Hematopoietic multipotent progenitor cell (in vitro differentiated cells): Measurements from ENCODE around the gene CAMSAP2. TPM values are rescaled to one million over a fixed set of nuclear protein-coding genes. Genes with fewer than 3 reads are reported as not detected.
"Not testable (repeated sequence)": the region's sequence is repeated elsewhere in the genome, so short reads cannot be mapped to it uniquely, and the experiment has no call there.

Experiments used
- DNase-seq, 3 donors: peaks; one replicate each; pipeline ENCODE4 v3.0.0-alpha.2; 2011 to 2015; ENCODE audit warnings: low read depth in 2 of 3, low spot score in 2 of 3
- total RNA-seq: library from RNA; depleted of rRNA; stranded (reverse); fragments of >200 nt; gene quantifications from one replicate; pipeline ENCODE4 v1.2.3, GENCODE V29; 2012

Gene CAMSAP2
- total RNA-seq, 1 donor, result under 0.01 TPM

DNA sequence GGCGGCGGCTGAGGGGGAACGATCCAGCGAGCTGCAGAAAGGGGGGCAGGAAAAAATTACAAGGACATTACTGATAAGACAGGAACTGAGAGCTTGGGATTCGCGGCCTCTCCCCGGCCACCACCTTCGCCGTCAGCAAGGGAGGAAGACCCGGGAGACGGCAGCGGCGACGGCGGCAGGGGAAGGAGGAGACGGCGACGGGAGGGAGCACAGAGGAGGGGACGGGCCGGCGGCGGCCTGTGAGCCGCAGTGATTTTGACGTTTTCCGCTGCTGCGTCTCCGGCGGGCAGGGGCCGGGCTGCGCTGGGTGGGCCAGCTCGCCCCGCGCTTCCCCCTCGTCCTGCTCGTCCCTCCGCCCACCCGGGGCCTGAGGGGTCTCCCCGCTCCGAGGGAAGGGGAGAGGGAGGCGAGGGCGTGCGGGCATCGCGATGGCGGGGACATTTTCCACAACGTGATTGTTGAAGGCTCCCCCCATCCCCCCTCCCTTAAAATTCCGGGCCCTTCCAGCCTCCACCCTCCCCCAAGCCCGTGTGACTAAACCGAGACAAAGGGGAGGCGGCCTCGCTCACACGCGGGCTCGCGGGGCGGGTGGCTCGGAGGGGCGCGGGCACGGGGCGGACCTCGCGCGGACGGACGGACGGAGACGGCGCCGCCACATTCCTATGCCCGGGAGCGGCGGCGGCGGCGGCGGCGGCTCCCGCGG, 407 bp downstream of the CAMSAP2 start:
- peak; percentile 19 to 59 (median 52) for DNase-seq

DNA sequence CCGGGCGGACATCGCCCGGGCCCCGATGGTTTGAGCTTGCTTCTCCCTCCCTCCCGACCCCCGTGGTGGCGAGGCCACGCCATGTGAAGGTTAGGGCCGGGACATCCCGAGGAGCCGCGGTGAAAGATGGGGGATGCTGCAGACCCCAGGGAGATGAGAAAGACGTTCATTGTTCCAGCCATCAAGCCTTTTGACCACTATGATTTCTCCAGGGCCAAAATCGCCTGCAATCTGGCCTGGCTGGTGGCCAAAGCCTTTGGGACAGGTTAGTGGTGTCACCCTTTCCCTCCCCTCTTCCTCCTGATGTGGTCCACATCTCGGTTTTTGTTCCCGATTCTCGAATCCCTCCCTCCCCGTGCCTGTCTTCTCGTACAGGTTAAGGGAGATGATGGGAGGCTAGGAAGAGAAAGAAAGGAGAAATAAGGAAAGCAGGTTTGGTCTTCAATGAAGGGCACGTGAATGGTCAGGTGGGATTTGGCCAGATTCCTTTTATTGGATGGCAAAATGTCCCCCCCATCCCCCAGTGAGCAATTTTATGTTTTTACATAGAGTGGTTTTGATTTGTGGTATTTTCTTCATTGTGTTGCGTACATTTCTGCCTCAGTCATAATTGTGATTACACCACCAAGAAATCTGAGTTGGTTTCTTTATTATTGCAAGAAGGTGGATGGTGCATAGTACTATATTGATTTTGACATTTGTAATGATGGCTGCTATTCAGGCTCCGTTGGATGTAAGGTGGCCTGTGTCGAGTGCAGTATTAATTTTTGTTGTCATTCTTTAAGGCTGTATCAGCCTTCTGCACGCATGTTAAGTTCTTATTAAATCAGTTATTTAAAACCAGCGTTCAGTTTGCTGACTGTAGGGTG, 1.2 kb downstream of the CAMSAP2 start:
- DNase-seq, result no peak

DNA sequence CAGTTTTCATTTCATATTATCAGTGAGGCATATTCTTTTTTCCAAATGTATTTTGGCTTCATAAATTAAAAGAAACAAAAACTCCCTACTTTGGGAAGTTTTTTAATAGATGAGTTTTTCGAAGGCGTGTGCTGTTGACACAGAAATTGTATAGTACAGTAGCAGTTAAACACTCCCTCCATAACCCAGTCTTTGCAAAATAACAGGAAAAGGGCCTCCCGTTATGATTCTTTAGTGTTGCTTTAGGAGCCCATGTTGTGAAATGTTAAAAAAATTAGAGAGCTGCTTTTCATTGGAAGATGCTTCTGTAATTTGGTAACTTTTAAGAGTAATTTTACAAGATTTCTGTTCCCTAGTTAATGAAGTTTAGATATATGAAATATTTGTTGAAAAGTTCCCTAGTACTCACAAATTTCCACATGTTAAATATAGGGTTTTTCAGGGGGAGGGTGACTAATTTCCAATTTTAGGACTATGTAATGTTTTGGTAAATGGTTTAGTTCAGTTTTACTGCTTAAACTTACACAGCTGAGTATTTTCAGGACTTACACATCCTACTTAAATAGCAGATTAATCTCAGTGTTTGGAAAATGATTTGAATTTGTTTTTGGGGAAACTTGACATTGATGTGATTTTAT, 2.0 kb downstream of the CAMSAP2 start:
- DNase-seq, result no peak

DNA sequence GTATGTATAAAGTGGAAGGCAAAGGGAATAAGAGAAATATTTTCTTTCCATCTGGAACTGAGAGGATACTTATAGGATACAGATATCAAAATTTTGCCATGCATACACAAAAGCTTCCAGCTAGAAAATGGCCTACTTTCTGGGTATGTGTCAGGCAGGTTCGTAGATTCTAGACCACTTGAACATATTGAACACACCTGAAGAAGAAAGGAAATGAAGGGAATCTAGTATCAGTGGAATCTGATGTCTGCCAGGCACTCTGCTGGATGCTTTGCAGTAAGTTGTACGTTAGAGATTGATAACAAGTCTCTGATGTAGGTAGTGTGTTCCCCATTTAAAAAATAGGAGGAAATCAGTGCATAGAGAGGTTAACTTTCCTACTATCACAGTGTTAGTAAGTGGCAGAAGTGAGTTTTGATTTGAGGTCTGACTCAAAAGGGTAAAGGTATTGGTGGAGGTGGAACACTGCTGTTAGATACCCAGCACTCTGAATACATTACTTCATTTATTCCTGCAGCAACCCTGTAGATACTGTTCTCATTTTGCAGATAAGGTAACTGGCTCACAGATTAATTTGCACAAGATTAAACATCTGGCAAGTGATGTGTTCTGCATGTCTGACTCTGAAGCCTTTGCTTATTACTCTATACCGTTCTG, 3.0 kb downstream of the CAMSAP2 start:
- DNase-seq, result no peak

DNA sequence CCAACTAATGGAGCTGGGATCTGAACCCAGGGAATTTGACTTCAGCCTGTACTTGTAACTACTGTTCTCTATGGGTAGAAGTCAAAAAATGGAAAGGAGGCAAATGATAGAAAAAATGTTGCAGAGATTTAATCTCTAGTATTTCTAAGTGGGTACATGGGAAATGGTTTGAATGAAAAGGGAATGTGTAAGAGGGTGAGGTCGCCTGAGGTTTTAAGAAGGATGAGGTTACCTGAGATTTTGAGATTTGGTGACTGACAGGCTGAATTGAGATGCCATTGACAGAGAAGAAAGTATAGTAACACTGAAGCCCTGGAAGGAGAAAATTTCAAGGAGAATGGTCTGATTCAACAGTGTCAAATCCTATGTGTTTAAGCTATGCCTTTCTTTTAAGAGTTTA, 5.5 kb downstream of the CAMSAP2 start:
- no peak for DNase-seq

DNA sequence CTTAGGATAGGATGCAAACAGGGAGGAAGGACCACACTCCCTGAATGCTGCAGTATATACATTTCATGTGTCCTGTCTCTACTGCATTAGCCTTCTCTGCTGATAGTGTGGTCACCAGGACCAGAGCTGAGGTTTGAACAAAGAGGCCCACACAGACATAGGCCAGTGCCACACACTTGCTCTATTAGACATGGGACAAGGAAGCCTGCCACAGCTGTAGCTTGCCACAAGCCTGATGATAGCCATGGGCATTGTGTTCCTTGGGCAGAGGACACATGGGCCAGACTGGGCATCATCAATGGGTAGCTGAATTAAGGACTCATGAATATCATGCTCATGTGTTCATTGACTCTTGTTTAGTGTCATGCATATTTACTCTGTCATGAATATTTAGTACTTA, 10.4 kb downstream of the CAMSAP2 start:
- no peak for DNase-seq

DNA sequence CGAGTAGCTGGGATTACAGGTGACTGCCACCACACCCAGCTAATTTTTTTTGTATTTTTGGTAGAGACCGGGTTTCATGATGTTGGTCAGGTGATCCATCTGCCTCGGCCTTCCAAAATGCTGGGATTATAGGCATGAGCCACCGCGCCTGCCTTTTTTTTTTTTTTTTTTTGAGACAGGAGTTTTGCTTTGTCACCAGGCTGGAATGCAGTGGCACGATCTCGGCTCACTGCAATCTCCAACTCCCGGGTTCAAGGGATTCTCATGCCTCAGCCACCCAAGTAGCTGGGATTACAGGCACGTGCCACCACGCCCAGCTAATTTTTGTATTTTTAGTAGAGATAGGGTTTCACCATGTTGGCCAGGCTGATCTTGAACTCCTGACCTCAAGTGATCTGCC, 12.1 kb downstream of the CAMSAP2 start:
- not testable (repeated sequence) for DNase-seq

DNA sequence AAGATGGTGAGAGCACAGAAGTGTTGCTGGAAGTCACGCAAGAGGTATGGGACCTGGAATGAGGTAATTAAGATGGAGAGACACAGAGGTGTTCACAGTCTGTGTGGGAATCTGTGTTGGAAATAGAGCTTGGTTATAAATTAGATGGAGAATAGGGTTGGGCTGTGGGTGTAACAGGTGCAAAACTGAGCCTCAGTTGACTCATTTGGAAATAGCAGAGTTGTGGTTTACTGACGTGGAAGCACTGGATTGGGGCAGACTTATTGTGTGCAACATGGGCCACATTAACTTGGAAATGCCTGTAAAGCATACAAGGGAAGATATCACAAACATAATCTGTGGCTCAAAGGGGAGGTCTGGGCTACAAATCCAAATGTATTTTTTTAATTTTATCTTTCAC, 13.0 kb downstream of the CAMSAP2 start:
- DNase-seq, result no peak

DNA sequence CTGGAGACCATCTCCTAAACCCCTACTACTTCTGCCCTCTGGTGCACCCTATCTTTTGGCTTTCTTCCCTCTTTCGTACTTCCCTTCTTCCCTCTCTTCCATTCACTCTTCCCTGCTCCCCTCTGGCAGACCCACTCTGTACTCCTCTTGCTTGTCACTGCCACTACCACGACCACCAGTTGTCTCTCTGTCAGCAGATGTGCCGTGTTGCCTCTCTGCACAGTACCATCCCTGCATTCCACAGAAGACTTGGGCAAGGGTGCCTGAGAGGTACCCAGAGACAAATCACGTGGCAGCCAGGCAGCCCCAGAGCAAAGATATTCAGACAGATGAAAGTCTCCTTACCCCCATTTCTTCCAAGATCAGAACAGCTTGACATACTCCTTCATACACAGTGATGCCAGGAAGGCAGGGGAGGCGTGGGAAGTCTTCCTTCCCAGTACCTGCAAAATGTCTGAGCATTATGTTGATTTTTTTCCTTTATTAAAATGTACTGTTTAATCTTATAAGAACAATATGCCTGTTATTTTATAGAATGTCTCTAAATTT, 15.0 kb downstream of the CAMSAP2 start:
- DNase-seq, result no peak

DNA sequence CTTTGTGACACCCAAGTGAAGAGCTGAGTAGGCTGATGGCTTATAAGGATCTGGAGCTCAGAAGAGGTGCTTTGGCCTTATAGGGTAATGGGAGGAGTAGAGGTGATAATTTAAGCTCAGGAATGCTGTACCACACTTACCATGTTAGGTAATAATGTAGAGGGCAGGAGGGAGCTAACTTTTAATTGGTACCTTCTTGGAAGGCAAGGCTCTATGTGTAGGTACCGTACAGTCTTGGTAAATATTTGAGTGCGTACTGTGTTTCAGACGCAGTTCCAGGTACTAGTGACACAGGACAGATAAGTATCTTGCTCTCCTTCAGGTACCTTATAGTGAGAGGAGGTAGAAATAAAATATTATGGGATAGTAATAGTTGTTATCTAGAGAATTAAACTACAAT, 16.8 kb downstream of the CAMSAP2 start:
- no peak for DNase-seq

DNA sequence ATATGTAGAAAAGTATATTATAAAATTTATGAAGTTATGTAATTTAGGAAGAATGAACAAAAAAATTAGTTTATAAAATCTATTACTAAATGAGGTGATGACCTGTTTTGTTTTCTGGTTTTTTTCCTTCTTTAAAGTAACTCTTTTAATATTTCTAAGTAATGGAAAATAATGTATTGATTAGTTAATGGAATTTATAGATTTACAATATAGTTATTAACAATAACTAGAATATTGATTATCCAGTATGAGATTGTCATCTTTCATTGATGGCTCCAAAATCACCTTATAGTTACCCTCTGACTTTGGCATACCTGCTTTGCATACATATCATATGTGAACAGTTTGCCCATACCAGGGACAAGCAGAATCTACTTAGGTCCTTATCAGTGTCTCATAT, 23.4 kb downstream of the CAMSAP2 start:
- no peak for DNase-seq

DNA sequence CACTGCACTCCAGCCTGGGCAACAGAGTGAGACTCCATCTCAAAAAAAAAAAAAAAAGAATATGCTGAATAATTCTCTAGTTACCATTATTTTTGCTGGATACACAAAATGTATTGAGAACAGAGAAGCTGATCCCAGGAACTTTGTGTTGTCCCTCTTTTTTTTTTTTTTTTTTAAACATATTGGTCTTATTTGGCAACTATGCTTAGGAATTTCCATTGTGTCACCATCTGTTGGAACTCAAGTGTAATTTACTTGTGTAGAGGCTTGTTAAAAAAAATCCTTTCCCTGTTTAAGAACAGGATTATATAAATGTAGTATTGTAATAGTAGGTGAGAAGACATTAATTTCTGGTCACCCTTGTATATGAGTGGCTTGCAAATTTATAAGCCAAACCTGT, 28.6 kb downstream of the CAMSAP2 start:
- no peak for DNase-seq

DNA sequence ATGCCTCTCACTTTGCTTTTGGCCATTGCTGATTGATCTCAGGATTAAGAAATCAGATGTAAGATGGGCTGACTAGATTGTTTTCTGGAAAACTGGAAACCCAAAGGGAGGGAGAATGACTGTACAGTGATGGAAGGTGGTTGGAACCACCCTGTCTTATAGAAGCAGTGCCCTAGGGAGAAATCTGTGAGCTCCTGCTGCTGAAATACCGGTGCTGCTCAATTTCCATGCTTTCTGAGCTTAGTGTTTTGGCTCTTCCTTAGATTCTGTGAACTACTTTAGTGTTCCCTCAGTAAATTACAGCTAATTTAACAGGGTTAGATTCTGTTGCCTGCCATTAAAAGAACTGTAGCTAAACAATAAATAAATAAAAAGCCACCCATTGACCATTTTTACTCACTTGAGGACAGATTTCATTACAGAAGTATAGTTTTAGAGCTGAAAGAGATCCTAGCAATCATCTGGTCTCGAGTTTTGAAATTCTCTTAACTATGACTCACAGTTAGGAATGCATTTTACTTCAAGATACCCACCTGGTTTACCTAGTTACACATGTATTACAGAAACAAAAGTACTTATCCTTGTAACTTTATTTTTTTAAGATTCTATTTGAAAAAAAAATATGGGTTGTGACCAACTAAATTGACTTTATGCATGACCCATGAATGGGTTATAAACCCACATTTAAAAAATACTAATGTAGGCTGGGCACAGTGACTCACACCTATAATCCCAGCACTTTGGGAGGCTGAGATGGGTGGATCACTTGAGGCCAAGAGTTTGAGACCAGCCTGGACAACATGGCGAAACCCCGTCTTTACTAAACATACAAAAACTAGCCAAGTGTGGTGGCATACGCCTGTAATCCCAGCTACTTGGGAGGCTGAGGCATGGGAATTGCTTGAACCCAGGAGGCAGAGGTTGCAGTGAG, 33.2 kb downstream of the CAMSAP2 start:
- DNase-seq, result no peak

DNA sequence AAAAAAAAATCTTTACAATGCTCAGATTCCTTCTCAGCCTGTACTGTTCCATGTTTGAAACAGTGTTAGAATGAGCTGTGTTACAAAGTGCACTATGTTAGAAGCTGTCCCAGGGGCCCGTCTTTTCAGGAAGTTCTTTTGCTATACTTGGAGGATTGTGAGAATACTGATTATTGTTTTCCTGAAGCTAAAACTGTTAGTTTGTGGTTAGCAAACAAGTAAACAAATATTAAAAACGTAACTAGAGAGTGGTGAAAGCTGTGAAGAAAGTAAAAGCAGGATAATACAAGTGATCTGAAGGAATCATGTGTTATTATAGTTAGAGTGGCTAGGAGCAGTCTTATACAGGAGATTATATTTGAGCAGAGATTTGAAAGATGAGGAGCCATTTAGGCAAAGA, 35.6 kb downstream of the CAMSAP2 start:
- no peak for DNase-seq

DNA sequence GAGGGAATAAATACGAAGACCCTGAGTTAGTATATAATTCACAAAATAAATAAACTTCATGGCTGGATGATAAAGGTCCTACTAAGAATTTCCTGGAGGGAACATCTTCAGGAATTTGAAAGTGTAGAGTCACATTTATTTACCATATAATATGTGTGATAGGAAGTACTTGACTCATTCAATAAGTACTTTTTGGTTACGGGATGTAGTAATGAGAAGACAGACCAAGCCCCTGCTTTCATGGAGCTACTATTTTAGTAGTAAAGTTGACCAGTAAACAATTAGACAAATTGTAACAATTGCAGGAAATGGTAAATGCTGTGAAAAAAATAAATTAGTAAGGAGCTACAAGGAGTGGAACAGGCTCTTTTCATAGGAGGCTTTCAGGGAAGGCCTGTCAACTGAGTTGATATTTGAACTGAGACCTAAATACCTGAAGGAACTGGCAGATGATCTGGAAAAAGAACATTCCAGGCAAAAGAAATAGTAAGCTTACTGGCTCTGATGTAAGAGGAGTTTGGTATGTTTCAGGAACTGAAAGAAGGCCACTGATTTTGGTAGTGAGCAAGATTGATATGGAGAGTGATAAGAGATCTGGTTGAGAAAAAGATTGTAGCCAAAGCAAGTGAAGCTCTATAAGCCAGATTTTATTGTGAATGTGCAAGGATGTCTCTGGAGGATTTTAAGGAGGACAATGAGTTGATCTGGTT, 36.2 kb downstream of the CAMSAP2 start:
- DNase-seq, result no peak

DNA sequence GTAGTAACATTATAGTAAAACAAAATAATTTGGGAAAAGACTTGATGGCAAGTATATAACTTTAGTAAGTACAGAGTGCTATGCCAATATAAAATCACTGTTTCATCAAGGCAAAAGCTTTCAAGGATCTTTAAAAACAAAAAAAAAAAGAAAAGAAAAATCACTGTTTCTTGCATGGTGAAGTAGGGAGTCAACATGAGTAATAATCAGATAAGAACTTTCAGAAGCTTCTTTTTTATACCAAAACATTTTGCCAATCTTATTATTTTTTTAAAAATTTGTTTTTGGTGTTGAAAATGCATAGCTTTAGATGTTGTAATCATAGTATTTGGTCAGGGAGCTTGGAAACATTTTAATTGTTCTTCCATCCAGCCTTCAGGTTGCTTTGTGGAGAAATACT, 37.2 kb downstream of the CAMSAP2 start:
- DNase-seq, result no peak

DNA sequence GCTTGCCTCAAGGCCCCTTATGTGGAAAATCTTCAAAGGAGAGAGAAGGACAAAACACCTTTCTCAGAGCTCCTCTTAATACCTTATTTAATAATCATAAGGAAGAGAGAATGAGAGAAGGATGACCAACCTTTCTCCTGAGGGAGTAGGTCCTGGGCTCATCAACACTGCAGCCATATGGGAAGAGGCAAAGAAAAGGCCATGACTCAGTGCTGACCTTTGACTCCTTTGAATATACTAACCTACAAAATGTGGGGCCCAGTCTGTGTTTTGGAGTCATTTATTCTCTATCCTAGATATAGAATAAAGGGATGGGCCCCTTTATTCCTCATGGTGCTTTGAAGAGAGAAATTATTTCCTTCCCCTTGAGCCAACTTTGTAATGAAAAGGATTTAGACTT, 38.3 kb downstream of the CAMSAP2 start:
- no peak for DNase-seq

DNA sequence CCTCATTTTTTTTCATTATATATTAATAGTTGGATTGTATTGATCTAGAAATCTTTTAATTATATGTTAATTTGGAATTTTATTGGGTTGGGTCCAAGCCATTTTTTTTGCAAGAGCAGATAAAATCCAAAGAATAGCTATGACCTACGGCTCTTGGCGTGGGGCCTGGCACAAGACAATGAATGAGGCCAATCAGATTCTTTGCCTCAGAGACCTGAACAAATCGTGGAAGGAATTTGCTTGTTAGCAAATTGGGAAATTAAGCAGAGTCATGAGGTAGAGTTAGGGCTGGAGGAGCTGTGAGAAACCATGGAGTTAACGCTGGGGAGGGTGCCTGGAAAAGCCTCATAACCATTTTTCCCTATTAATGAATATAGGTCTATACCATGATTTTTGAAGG, 40.1 kb downstream of the CAMSAP2 start:
- DNase-seq, result no peak

DNA sequence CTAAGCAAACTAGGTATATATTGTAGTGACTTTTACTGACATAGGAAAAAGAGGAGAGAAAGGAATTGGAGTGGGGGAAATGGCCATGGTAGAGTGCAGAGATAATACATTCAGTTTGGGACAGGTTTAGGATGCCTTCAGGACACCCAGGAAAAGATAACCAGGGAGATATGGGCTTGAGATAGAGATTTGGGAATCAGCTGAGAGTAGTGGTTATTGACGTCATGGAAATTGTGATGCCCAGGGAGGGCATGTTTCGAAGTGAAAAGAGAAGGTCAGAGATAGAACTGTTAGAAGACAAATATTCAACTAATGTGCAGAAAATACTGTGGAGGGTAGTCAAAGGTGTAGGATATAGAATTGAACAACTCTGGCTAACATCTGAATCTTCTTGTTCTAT, 40.6 kb downstream of the CAMSAP2 start:
- no peak for DNase-seq
